SK-N-SH (cell line): Measurements from ENCODE around the gene ADCY5.

Source experiments
- CTCF ChIP-seq: fragments of 200-600 bp; sonication (generic); IDR thresholded peaks from 2 replicates; pipeline ENCODE4 v1.6.1; 2017; ENCODE audit warnings: antibody characterized with exemption, mild to moderate bottlenecking, moderate library complexity
- EP300 ChIP-seq, 2 experiments: IDR thresholded peaks; 2 replicates each; pipeline versions ENCODE4 v1.4.0 to v1.6.1; 2012; ENCODE audit warnings: borderline replicate concordance in 1 of 2, low read depth in 1 of 2, low read length in 1 of 2
- EZH2phosphoT487 ChIP-seq: fragments of 200-600 bp; sonication (generic); IDR thresholded peaks from 2 replicates; pipeline ENCODE4 v1.6.1; 2017; ENCODE audit warnings: low read depth, mixed run types, mild to moderate bottlenecking, antibody characterized with exemption, moderate library complexity, borderline replicate concordance
- TEAD4 ChIP-seq: IDR thresholded peaks from 2 replicates; pipeline ENCODE4 v1.4.0; 2012; ENCODE audit warnings: mild to moderate bottlenecking, borderline replicate concordance; ENCODE audit not compliant: insufficient read depth
- USF1 ChIP-seq: IDR thresholded peaks from 2 replicates; pipeline ENCODE4 v1.4.0; 2012; ENCODE audit warnings: low read depth, borderline replicate concordance

DNA sequence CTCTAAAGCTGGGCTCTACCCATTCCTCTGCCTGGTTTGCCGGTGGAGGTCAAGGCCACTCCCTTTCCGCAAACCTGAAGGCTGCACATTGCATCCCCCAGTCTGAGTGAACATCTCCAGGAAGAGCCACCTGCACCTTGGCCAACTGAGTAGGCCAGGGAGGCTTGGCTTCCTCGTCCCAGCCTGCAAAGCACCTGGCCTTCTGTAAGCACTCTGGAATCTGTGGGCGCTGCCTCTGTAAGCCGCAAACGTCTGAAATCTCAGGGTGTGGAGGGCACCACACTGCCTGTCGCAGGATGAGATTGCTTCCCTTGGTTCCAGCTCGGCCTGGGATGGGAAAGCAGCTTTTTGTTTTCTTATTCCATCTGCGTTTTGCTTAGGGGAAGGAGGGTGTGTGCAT is 165.8 kb downstream of the ADCY5 start:
- no peak for TF ChIP-seq USF1
- no peak for TF ChIP-seq EP300 (IDR thresholded peaks at IDR 0.05; ENCODE audit: borderline replicate concordance in 1 of 2, low read depth in 1 of 2, low read length in 1 of 2)
- TF ChIP-seq CTCF, result no peak
- TF ChIP-seq TEAD4, result no peak
- no peak for TF ChIP-seq EZH2phosphoT487
